ENCODE data around the gene RAB3A. TPM values are rescaled to one million over a fixed set of nuclear protein-coding genes. Genes with fewer than 3 reads are reported as not detected.

Gene RAB3A
- total RNA-seq, 4 donors from 2014 or later: 0.69 to 3.8 (median 0.77) TPM; not detected in 1

- H3K27ac ChIP-seq: no peak overlapping the region
- intact Hi-C loops (cut with DNase I; ENCODE audit: low total_unique reads): no loop called here
- H3K27me3 ChIP-seq: no peaks in the 10 kb centered on the region
- DNase-seq: no peak
- H3K4me3 ChIP-seq: no peak overlapping the region
- TF ChIP-seq POLR2A (IDR thresholded peaks at IDR 0.05) (no peak), CTCF (IDR thresholded peaks at IDR 0.05) (no peak)
- peaks cover 0 to 3% of the 10 kb centered on the region in 2 donors for H3K4me1 ChIP-seq
- H3K9me3 ChIP-seq: no peaks in the 10 kb centered on the region
- H3K36me3 ChIP-seq: no peaks in the 10 kb centered on the region
These were observed 35.0 kb downstream of the RAB3A start for GRCh38 chr19:18168673-18169381.

GRCh38 chr19:18167975-18168645, 35.7 kb downstream of the RAB3A start:
- Histone ChIP-seq H3K4me3 (no peak overlapping the region), H3K27ac (no peak overlapping the region), H3K9me3 (no peaks in the 10 kb centered on the region), H3K27me3 (no peaks in the 10 kb centered on the region), H3K36me3 (no peaks in the 10 kb centered on the region), H3K4me1 (no peaks in the 10 kb centered on the region)
- intact Hi-C loops (cut with DNase I; ENCODE audit: low total_unique reads): no loop called here
- TF ChIP-seq CTCF (IDR thresholded peaks at IDR 0.05): peak; percentile 41 to 69 (median 62)
- no peak for TF ChIP-seq POLR2A (IDR thresholded peaks at IDR 0.05)
- DNase-seq: no peak

GRCh38 chr19:18167011-18167410, 36.8 kb downstream of the RAB3A start:
- H3K36me3 ChIP-seq: no peaks in the 10 kb centered on the region
- no peak for TF ChIP-seq CTCF (IDR thresholded peaks at IDR 0.05)
- no peak for TF ChIP-seq POLR2A (IDR thresholded peaks at IDR 0.05)
- intact Hi-C loops (cut with DNase I; ENCODE audit: low total_unique reads): no loop called here

GRCh38 chr19:18165794-18166544, 37.9 kb downstream of the RAB3A start:
- TF ChIP-seq POLR2A (IDR thresholded peaks at IDR 0.05) (no peak), CTCF (IDR thresholded peaks at IDR 0.05) (no peak)
- no peak overlapping the region for H3K27ac ChIP-seq
- DNase-seq: no peak
- H3K27me3 ChIP-seq: no peaks in the 10 kb centered on the region
- peaks cover 0 to 8% of the 10 kb centered on the region in 2 donors for H3K4me1 ChIP-seq
- intact Hi-C loops (cut with DNase I; ENCODE audit: low total_unique reads): no loop called here
- H3K36me3 ChIP-seq: no peaks in the 10 kb centered on the region
- no peak overlapping the region for H3K4me3 ChIP-seq
- H3K9me3 ChIP-seq: no peaks in the 10 kb centered on the region

More at GRCh38 chr19:18167011-18167410, 36.8 kb downstream of the RAB3A start:
- no peak for DNase-seq
- H3K4me3 ChIP-seq: no peak overlapping the region
- H3K9me3 ChIP-seq: no peaks in the 10 kb centered on the region
- H3K27ac ChIP-seq: no peak overlapping the region
- no peaks in the 10 kb centered on the region for H3K27me3 ChIP-seq
- H3K4me1 ChIP-seq: peaks cover 0 to under 1% of the 10 kb centered on the region in 2 donors
